Common myeloid progenitor, CD34-positive (primary cell): ENCODE data around the gene DKKL1.

ENCODE experiments used
- CTCF ChIA-PET: fragments of 350-600 bp; sonication (Branson Sonifier 250); formaldehyde crosslinking; loops from one replicate; lab custom pipeline; 2021; ENCODE audit warnings: antibody characterized with exemption; lab: Charles Lee
- POLR2A ChIA-PET: fragments of 350-600 bp; sonication (Branson Sonifier 250); formaldehyde crosslinking; loops from one replicate; lab custom pipeline; 2021; ENCODE audit warnings: antibody characterized with exemption; lab: Charles Lee
- DNase-seq, 3 donors: peaks; one replicate each; pipeline versions ENCODE4 v3.0.0 to v3.0.0-alpha.2; 2013
- H3K27ac ChIP-seq, 2 experiments: 1 replicate in 1 of 2; 2 replicates in 1 of 2; pipeline ENCODE4 v1.7.0; 2013; ENCODE audit warnings: inconsistent platforms in 2 of 2, low read length in 2 of 2, mild to moderate bottlenecking in 2 of 2, low read depth in 1 of 2, moderate library complexity in 1 of 2; ENCODE audit not compliant: severe bottlenecking in 2 of 2, insufficient read depth in 1 of 2, poor library complexity in 1 of 2
- H3K27me3 ChIP-seq, 5 experiments: replicated peaks in 2 of 5; 1 replicate in 3 of 5; 2 replicates in 2 of 5; pipeline versions ENCODE4 v1.6.1 to v1.7.0; 2013; ENCODE audit warnings: low read length in 4 of 5, mild to moderate bottlenecking in 2 of 5, moderate library complexity in 2 of 5, inconsistent platforms in 1 of 5; ENCODE audit not compliant: insufficient read depth in 5 of 5, control insufficient read depth in 4 of 5
- H3K36me3 ChIP-seq, 4 experiments: 1 replicate in 2 of 4; 2 replicates in 2 of 4; pipeline versions ENCODE4 v1.6.1 to v1.7.0; 2013; ENCODE audit warnings: low read length in 3 of 4, control low read depth in 1 of 4, mild to moderate bottlenecking in 1 of 4; ENCODE audit not compliant: control insufficient read depth in 4 of 4, insufficient read depth in 4 of 4
- H3K4me1 ChIP-seq, 4 experiments: 1 replicate in 3 of 4; 2 replicates in 1 of 4; pipeline versions ENCODE4 v1.6.1 to v1.7.1; 2013; ENCODE audit warnings: low read length in 3 of 4, mild to moderate bottlenecking in 3 of 4, control low read depth in 1 of 4, inconsistent platforms in 1 of 4, moderate library complexity in 1 of 4; ENCODE audit not compliant: control insufficient read depth in 4 of 4, insufficient read depth in 4 of 4; ENCODE audit errors: control extremely low read depth in 1 of 4
- H3K4me3 ChIP-seq, 7 experiments: 1 replicate in 4 of 7; 2 replicates in 3 of 7; pipeline versions ENCODE4 v1.5.1 to v1.7.0; 2013; ENCODE audit warnings: mild to moderate bottlenecking in 7 of 7, low read length in 6 of 7, moderate library complexity in 6 of 7, inconsistent platforms in 2 of 7, low read depth in 2 of 7, control low read depth in 1 of 7; ENCODE audit not compliant: insufficient read depth in 4 of 7, control insufficient read depth in 1 of 7; ENCODE audit errors: extremely low read depth in 1 of 7
- H3K9me3 ChIP-seq, 5 experiments: 1 replicate in 4 of 5; 2 replicates in 1 of 5; pipeline versions ENCODE4 v1.6.1 to v1.7.1; 2013; ENCODE audit warnings: low read length in 4 of 5, mild to moderate bottlenecking in 2 of 5, inconsistent platforms in 1 of 5, low read depth in 1 of 5, moderate library complexity in 1 of 5; ENCODE audit not compliant: control insufficient read depth in 4 of 5, insufficient read depth in 2 of 5; ENCODE audit errors: control extremely low read depth in 1 of 5
- WGBS: methylation state at CpG from one replicate; pipeline ENCODE4 v1.1.5; 2013; ENCODE audit not compliant: insufficient coverage; 5-methylcytosine and 5-hydroxymethylcytosine counted together

DKKL1 gene

DNA sequence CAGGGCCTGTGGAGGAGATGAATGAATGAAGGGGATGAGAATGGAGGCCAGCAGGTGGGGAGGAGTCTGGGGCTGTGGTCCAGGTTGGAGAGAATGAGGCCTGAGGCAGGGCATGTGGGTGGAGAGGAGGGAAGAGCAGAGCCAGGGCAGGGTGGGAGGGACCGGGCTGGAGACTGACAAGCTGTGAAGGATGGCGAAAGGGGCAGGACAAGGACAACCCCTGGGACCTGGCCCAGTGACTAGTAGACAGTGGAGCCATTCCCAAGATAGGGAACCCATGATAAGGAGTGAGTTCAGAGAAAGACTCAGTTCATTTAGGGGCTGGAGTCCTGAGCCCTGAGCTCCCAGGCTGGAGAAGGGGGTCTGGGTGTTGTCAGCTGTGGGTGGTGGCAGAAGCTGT is 56.5 kb downstream of the DKKL1 start:
- H3K4me1 ChIP-seq = peaks cover 0 to 41% (median 38%) of the 10 kb centered on the region in 4 experiments
- H3K4me3 ChIP-seq = no peak overlapping the region
- H3K9me3 ChIP-seq = no peaks in the 10 kb centered on the region
- H3K27me3 ChIP-seq = peaks cover 5 to 60% (median 34%) of the 10 kb centered on the region in 5 experiments
- WGBS = 100% methylated on average over 2 of the region's 2 CpGs
- H3K27ac ChIP-seq = no peak overlapping the region
- ChIA-PET CTCF (interaction anchor here (1.7 to 2.6 kb wide), 2 partner anchors 9 to 14 kb away, joined by 8 to 9 read pairs; no protein-coding TSS in a partner anchor), POLR2A (no interaction called here)
- H3K36me3 ChIP-seq = no peaks in the 10 kb centered on the region
- DNase-seq = no peak

DNA sequence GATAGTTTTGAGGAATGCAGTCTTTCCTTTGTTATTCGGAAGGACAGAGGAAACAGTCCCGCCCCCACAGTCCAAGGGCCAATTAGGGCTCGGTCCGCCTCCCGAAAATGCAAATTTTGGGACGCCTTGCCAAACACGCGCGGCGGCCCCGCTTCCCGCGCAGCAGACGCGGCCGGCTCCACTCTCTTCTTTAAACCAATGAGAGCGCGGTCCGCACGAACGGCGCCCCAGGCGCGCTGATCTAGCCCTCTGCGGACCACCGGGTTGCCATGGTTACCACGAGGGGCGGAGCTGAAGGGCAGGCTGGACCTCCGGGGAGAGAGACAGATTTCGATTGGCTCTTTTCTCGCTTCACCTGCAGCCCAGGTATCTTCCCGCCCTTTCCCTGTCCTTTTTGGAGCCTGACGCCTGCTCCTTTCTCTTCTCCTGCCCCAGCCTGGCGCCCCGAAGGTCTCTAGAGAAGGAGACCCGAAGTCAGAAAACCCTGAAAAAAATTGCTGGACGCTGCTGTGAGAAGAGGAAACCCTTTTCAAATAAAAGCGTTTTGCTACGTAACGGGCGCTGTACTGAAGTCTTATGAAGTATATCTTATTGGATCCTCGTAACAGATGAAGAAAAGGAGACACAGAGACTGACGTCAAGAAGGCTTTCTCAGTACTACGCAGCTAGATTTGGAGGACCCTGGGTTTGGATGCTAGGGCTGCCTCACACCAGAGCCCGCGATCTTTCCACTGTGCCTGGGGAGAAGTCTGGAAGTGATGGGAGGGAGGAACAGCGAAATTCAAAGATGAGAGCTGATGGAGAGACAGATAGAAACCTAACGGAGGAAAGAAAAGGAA is 57.6 kb downstream of the DKKL1 start:
- no peaks in the 10 kb centered on the region for H3K9me3 ChIP-seq
- CTCF ChIA-PET = interaction anchor here (0.9 to 1.2 kb wide), 3 partner anchors 9 to 29 kb away, joined by 3 read pairs; no protein-coding TSS in a partner anchor
- no peak overlapping the region for H3K27ac ChIP-seq
- peaks cover 0 to 44% (median 39%) of the 10 kb centered on the region in 4 experiments for H3K4me1 ChIP-seq
- DNase-seq = peak; percentile 52 to 65 (median 63)
- 9% methylated on average over 45 of the region's 48 CpGs for WGBS
- no peaks in the 10 kb centered on the region for H3K36me3 ChIP-seq
- POLR2A ChIA-PET = interaction anchor here (0.6 to 0.7 kb wide), 2 partner anchors 25 to 153 kb away, joined by 3 to 4 read pairs; no protein-coding TSS in a partner anchor
- H3K27me3 ChIP-seq = peaks cover 5 to 70% (median 44%) of the 10 kb centered on the region in 5 experiments
- peak overlapping the region in 3 of 7 experiments; percentile 11 to 36 (median 19) for H3K4me3 ChIP-seq

- no peak for DNase-seq
- Histone ChIP-seq H3K9me3 (no peaks in the 10 kb centered on the region), H3K27ac (no peak overlapping the region), H3K27me3 (peaks cover 5 to 76% (median 49%) of the 10 kb centered on the region in 5 experiments), H3K4me1 (peaks cover 0 to 47% (median 42%) of the 10 kb centered on the region in 4 experiments), H3K36me3 (no peaks in the 10 kb centered on the region), H3K4me3 (no peak overlapping the region)
- CTCF ChIA-PET = interaction anchor here (0.9 to 1.2 kb wide), 2 partner anchors 9 to 10 kb away, joined by 3 read pairs; no protein-coding TSS in a partner anchor
- 23% methylated on average over 2 of the region's 3 CpGs for WGBS
- POLR2A ChIA-PET = no interaction called here
These were observed 58.2 kb downstream of the DKKL1 start for GRCh38 chr19:49421878-49422202.

- peak in 2 of 3 donors; percentile 70 to 71 for DNase-seq
- peaks cover 0 to 42% (median 40%) of the 10 kb centered on the region in 4 experiments for H3K4me1 ChIP-seq
- WGBS = 3% methylated on average over 51 of the region's 58 CpGs
- peak overlapping the region in 4 of 7 experiments; percentile 8 to 45 (median 22) for H3K4me3 ChIP-seq
- H3K27ac ChIP-seq = no peak overlapping the region
- no peaks in the 10 kb centered on the region for H3K9me3 ChIP-seq
- peaks cover 5 to 83% (median 54%) of the 10 kb centered on the region in 5 experiments for H3K27me3 ChIP-seq
- ChIA-PET POLR2A (no interaction called here), CTCF (interaction anchor here (0.9 to 1.2 kb wide), 2 partner anchors 9 to 10 kb away, joined by 3 read pairs; no protein-coding TSS in a partner anchor)
- H3K36me3 ChIP-seq = no peaks in the 10 kb centered on the region
These were observed 58.9 kb downstream of the DKKL1 start for GRCh38 chr19:49422407-49423070.

DNA sequence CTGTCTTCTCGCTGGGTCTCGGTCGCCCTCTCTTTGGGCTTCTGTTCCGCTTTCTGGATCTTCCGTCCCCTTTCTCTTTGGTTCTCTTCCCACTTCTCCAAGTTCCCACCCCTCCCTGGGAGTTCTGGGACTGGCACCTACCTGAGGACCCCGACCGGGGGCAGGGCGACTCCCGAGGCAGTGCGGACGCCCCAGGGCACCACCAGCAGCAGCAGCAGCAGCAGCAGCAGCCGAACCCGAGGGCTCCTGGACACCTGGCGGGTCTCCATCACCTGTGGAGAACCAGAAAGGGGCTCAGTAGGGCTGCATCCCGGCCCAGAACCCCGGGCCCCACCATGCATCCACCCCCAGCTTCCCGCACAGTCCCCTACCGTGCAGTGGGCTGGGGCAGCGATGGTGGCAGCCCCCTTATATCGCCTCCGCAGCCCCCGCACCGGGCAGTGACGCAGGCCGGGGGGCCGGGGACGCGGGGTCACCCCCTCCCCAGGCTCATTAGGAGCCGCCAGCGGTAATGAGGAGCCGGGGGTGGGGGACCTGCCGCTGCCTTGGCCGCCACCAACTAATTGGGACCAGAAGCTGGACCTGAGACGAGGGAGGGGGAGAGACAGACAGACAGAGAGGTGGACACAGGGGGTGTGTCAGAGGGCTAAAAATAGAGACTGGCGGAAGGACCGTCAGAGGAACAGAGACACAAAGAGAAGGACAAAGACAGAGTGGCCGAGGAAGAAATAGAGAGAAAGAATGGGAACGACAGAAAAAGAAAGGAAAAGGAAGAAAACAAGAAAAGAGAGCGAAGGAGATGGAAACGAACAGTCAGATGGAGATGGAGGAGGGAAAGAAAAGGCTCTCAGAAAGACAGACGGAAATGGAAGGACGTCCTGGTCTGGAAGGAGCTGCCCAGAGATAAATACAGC is 59.7 kb downstream of the DKKL1 start, which contains the start of gene PTH2:
Gene PTH2, minus strand, starts transcription at position 371 of the 914 bp plus-strand sequence. Its CDS starts 102 bp downstream, at position 269.
- 14% methylated on average over 34 of the region's 42 CpGs for WGBS
- Histone ChIP-seq H3K4me3 (peak within 1 kb of the TSS in 4 of 7 experiments; percentile 8 to 45 (median 22)), H3K27ac (no peak within 1 kb of the TSS), H3K4me1 (peaks cover 0 to 42% (median 40%) of the 10 kb centered on the region in 4 experiments), H3K36me3 (no peaks in the 10 kb centered on the region), H3K27me3 (peaks cover 5 to 91% (median 60%) of the 10 kb centered on the region in 5 experiments), H3K9me3 (no peaks in the 10 kb centered on the region)
- POLR2A ChIA-PET = no interaction called here
- DNase-seq = no peak
- CTCF ChIA-PET = interaction anchor here (1.4 kb wide), 1 partner anchor 24 kb away, joined by 4 read pairs; no protein-coding TSS in a partner anchor

- Histone ChIP-seq H3K36me3 (no peaks in the 10 kb centered on the region), H3K4me1 (peaks cover 0 to 44% (median 40%) of the 10 kb centered on the region in 4 experiments), H3K27ac (no peak overlapping the region), H3K4me3 (no peak overlapping the region), H3K9me3 (no peaks in the 10 kb centered on the region), H3K27me3 (peaks cover 5 to 96% (median 65%) of the 10 kb centered on the region in 5 experiments)
- POLR2A ChIA-PET = no interaction called here
- CTCF ChIA-PET = interaction anchor here (1.4 to 2.4 kb wide), 2 partner anchors 23 to 33 kb away, joined by 4 to 11 read pairs; no protein-coding TSS in a partner anchor
- WGBS = 25% methylated on average over 3 of the region's 3 CpGs
- no peak for DNase-seq
These were observed 60.3 kb downstream of the DKKL1 start for GRCh38 chr19:49423985-49424303.
